EH (cell line): ENCODE measurements around the gene PLEKHA7.
"Not testable (repeated sequence)": the region's sequence is repeated elsewhere in the genome, so short reads cannot be mapped to it uniquely, and the experiment has no call there.

Source experiments
- DNase-seq: peaks from one replicate; pipeline ENCODE4 v3.0.0-alpha.2; 2015; ENCODE audit warnings: low read depth

PLEKHA7 gene

GRCh38 chr11:16876837-16877236, 137.4 kb downstream of the PLEKHA7 start:
- DNase-seq, result no peak

- no peak for DNase-seq
Observed at GRCh38 chr11:16876053-16876752, 138.0 kb downstream of the PLEKHA7 start.

- no peak for DNase-seq
Observed at GRCh38 chr11:16874275-16874975, 139.8 kb downstream of the PLEKHA7 start.

GRCh38 chr11:16873289-16873688, 140.9 kb downstream of the PLEKHA7 start:
- DNase-seq, result peak; percentile 16

- DNase-seq, result peak; percentile 45
Observed at GRCh38 chr11:16871368-16871767, 142.8 kb downstream of the PLEKHA7 start.

GRCh38 chr11:16867097-16867496, 147.1 kb downstream of the PLEKHA7 start:
- no peak for DNase-seq

- DNase-seq, result not testable (repeated sequence)
Observed at GRCh38 chr11:16864428-16864827, 149.8 kb downstream of the PLEKHA7 start.

- DNase-seq, result no peak
Observed at GRCh38 chr11:16863389-16863788, 150.8 kb downstream of the PLEKHA7 start.

- no peak for DNase-seq
Observed at GRCh38 chr11:16862726-16863125, 151.5 kb downstream of the PLEKHA7 start.

GRCh38 chr11:16861862-16862261, 152.4 kb downstream of the PLEKHA7 start:
- no peak for DNase-seq

- DNase-seq, result peak; percentile 6
Observed at GRCh38 chr11:16860617-16861016, 153.6 kb downstream of the PLEKHA7 start.

- DNase-seq, result no peak
Observed at GRCh38 chr11:16859651-16860050, 154.6 kb downstream of the PLEKHA7 start.

GRCh38 chr11:16857186-16857585, 157.0 kb downstream of the PLEKHA7 start:
- no peak for DNase-seq

GRCh38 chr11:16856022-16856471, 158.2 kb downstream of the PLEKHA7 start:
- no peak for DNase-seq

GRCh38 chr11:16854979-16855378, 159.2 kb downstream of the PLEKHA7 start:
- DNase-seq, result no peak

- DNase-seq, result no peak
Observed at GRCh38 chr11:16853859-16854258, 160.4 kb downstream of the PLEKHA7 start.

GRCh38 chr11:16853266-16853665, 160.9 kb downstream of the PLEKHA7 start:
- DNase-seq, result no peak

- peak; percentile 18 for DNase-seq
Observed at GRCh38 chr11:16846305-16846704, 167.9 kb downstream of the PLEKHA7 start.

GRCh38 chr11:16844268-16844771, 169.9 kb downstream of the PLEKHA7 start:
- DNase-seq, result no peak

GRCh38 chr11:16843294-16843693, 170.9 kb downstream of the PLEKHA7 start:
- DNase-seq, result no peak

GRCh38 chr11:16841984-16842383, 172.2 kb downstream of the PLEKHA7 start:
- DNase-seq, result no peak

GRCh38 chr11:16841481-16841880, 172.7 kb downstream of the PLEKHA7 start:
- no peak for DNase-seq

- DNase-seq, result no peak
Observed at GRCh38 chr11:16840951-16841350, 173.3 kb downstream of the PLEKHA7 start.
